ENCODE measurements around the gene RAB31.

RAB31 gene

GRCh38 chr18:9715978-9716774 is 8.1 kb downstream of the RAB31 start:
- no peak overlapping the region for H3K4me3 ChIP-seq (ENCODE audit: low read length)
- H3K9me3 ChIP-seq (replicated peaks; ENCODE audit: low read length) = no peaks in the 10 kb centered on the region
- no peak overlapping the region for H3K9ac ChIP-seq (ENCODE audit: low read depth, low read length)
- no peaks in the 10 kb centered on the region for H3K27me3 ChIP-seq (ENCODE audit: control insufficient read depth, insufficient read depth, low read length)
- H3K4me1 ChIP-seq (ENCODE audit: control insufficient read depth, insufficient read depth, low read length) = peaks cover 10% of the 10 kb centered on the region
- no peaks in the 10 kb centered on the region for H3K36me3 ChIP-seq (ENCODE audit: insufficient read depth, low read length)
- no peak overlapping the region for H3K4me2 ChIP-seq (ENCODE audit: low read length)

- Histone ChIP-seq H3K9me3 (replicated peaks; ENCODE audit: low read length) (no peaks in the 10 kb centered on the region), H3K4me1 (ENCODE audit: control insufficient read depth, insufficient read depth, low read length) (peaks cover 10% of the 10 kb centered on the region), H3K4me3 (ENCODE audit: low read length) (no peak overlapping the region), H3K36me3 (ENCODE audit: insufficient read depth, low read length) (no peaks in the 10 kb centered on the region), H3K9ac (ENCODE audit: low read depth, low read length) (no peak overlapping the region), H3K4me2 (ENCODE audit: low read length) (no peak overlapping the region), H3K27me3 (ENCODE audit: control insufficient read depth, insufficient read depth, low read length) (no peaks in the 10 kb centered on the region)
Observed at GRCh38 chr18:9716780-9717563, 8.9 kb downstream of the RAB31 start.

GRCh38 chr18:9719421-9719981 is 11.4 kb downstream of the RAB31 start:
- H3K4me3 ChIP-seq (ENCODE audit: low read length) = peak overlapping the region; percentile 23
- H3K9ac ChIP-seq (ENCODE audit: low read depth, low read length) = peak overlapping the region; percentile 42
- peaks cover 10% of the 10 kb centered on the region for H3K4me1 ChIP-seq (ENCODE audit: control insufficient read depth, insufficient read depth, low read length)
- peak overlapping the region; percentile 72 for H3K4me2 ChIP-seq (ENCODE audit: low read length)
- no peaks in the 10 kb centered on the region for H3K27me3 ChIP-seq (ENCODE audit: control insufficient read depth, insufficient read depth, low read length)
- no peaks in the 10 kb centered on the region for H3K9me3 ChIP-seq (replicated peaks; ENCODE audit: low read length)
- H3K36me3 ChIP-seq (ENCODE audit: insufficient read depth, low read length) = peaks cover 4% of the 10 kb centered on the region

DNA sequence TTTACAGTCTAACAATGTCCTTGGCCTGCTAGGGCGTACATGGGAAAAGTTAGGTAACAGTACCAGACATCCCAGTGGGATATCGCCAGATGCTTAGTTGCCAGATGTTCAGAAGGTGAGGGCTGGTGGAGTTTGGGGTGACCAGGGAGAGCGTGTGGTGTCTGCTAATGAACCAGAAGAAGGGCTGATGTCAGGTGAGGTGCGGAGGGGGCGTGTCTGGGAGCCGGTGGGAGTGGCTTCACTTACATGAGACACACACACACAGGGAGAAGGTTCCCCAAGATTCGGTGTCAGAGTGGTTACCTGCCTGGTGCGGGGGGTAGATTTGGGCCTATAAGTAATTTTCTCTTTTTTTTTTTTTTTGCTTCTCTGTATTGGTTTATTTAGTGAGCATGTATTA is 12.2 kb downstream of the RAB31 start:
- H3K36me3 ChIP-seq (ENCODE audit: insufficient read depth, low read length) = peaks cover 4% of the 10 kb centered on the region
- H3K4me1 ChIP-seq (ENCODE audit: control insufficient read depth, insufficient read depth, low read length) = peaks cover 10% of the 10 kb centered on the region
- no peak overlapping the region for H3K4me3 ChIP-seq (ENCODE audit: low read length)
- H3K9me3 ChIP-seq (replicated peaks; ENCODE audit: low read length) = no peaks in the 10 kb centered on the region
- no peak overlapping the region for H3K4me2 ChIP-seq (ENCODE audit: low read length)
- H3K27me3 ChIP-seq (ENCODE audit: control insufficient read depth, insufficient read depth, low read length) = no peaks in the 10 kb centered on the region
- H3K9ac ChIP-seq (ENCODE audit: low read depth, low read length) = no peak overlapping the region

GRCh38 chr18:9721893-9722550 is 13.9 kb downstream of the RAB31 start:
- Histone ChIP-seq H3K27me3 (ENCODE audit: control insufficient read depth, insufficient read depth, low read length) (no peaks in the 10 kb centered on the region), H3K4me1 (ENCODE audit: control insufficient read depth, insufficient read depth, low read length) (peaks cover 10% of the 10 kb centered on the region), H3K4me2 (ENCODE audit: low read length) (no peak overlapping the region), H3K4me3 (ENCODE audit: low read length) (no peak overlapping the region), H3K36me3 (ENCODE audit: insufficient read depth, low read length) (peaks cover 4% of the 10 kb centered on the region), H3K9me3 (replicated peaks; ENCODE audit: low read length) (no peaks in the 10 kb centered on the region), H3K9ac (ENCODE audit: low read depth, low read length) (no peak overlapping the region)

- H3K4me2 ChIP-seq (ENCODE audit: low read length) = no peak overlapping the region
- H3K9me3 ChIP-seq (replicated peaks; ENCODE audit: low read length) = no peaks in the 10 kb centered on the region
- no peaks in the 10 kb centered on the region for H3K27me3 ChIP-seq (ENCODE audit: control insufficient read depth, insufficient read depth, low read length)
- H3K36me3 ChIP-seq (ENCODE audit: insufficient read depth, low read length) = peaks cover 4% of the 10 kb centered on the region
- peaks cover 10% of the 10 kb centered on the region for H3K4me1 ChIP-seq (ENCODE audit: control insufficient read depth, insufficient read depth, low read length)
- H3K9ac ChIP-seq (ENCODE audit: low read depth, low read length) = no peak overlapping the region
- H3K4me3 ChIP-seq (ENCODE audit: low read length) = no peak overlapping the region
Observed at GRCh38 chr18:9722691-9723090, 14.6 kb downstream of the RAB31 start.

DNA sequence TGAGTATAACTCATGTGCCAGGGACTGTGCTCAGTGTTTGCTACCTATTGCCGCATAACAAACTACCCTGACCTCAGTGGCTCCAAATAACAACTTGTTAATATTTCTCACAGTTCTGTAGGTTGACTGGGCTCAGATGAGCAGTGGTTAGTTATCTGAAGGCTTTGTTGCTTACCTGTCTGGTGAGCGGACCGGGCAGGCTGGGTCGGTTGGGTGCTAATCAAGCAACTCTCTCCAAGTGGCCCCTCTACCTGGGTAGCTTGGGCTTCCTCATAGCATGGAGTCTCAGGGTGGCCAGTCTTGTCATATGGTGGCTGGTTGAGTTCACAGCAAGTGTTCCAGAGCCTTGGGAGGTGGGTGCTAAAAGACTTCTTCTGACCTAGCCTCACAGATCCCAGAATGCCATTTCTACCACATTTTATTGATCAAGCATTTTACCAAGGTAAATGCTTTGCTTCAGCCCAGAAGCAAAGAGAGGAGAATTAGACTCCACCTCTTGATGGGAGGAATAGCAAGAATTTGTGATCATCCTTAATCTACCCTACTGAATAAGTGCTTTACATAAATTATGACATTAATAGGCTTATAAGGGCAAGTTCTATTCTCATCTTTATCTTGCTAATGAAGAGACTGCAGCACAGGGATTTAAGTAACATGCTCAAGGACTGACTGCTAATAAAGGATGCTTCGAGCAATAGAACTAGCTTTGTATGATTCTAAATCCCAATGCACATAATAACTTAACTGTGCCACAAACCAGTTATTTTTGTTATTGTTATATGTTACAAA is 16.9 kb downstream of the RAB31 start:
- Histone ChIP-seq H3K4me1 (ENCODE audit: control insufficient read depth, insufficient read depth, low read length) (no peaks in the 10 kb centered on the region), H3K36me3 (ENCODE audit: insufficient read depth, low read length) (peaks cover 4% of the 10 kb centered on the region), H3K27me3 (ENCODE audit: control insufficient read depth, insufficient read depth, low read length) (no peaks in the 10 kb centered on the region), H3K9me3 (replicated peaks; ENCODE audit: low read length) (no peaks in the 10 kb centered on the region), H3K9ac (ENCODE audit: low read depth, low read length) (no peak overlapping the region), H3K4me2 (ENCODE audit: low read length) (no peak overlapping the region), H3K4me3 (ENCODE audit: low read length) (no peak overlapping the region)

DNA sequence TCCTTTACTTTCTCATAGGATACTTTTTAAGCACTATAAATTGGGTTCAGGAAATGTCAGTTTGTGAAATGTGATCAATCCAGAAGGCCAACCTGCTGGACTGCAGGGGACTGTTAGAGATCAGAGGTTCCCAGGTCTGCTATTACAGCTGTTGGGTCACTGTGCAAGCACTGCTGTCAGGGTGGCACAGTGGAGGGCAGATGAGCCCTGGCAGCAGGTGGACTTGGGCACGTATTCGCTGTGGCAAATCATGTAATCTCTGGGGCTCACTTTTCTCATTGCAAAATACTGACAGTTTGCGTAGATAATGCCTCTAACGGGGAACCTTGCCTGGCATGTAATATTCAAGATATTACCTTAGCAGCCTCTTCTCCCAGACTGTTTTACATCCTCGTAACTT is 18.1 kb downstream of the RAB31 start:
- no peaks in the 10 kb centered on the region for H3K9me3 ChIP-seq (replicated peaks; ENCODE audit: low read length)
- no peak overlapping the region for H3K9ac ChIP-seq (ENCODE audit: low read depth, low read length)
- H3K27me3 ChIP-seq (ENCODE audit: control insufficient read depth, insufficient read depth, low read length) = no peaks in the 10 kb centered on the region
- peaks cover 7% of the 10 kb centered on the region for H3K4me1 ChIP-seq (ENCODE audit: control insufficient read depth, insufficient read depth, low read length)
- H3K36me3 ChIP-seq (ENCODE audit: insufficient read depth, low read length) = peaks cover 4% of the 10 kb centered on the region
- no peak overlapping the region for H3K4me3 ChIP-seq (ENCODE audit: low read length)
- H3K4me2 ChIP-seq (ENCODE audit: low read length) = no peak overlapping the region

DNA sequence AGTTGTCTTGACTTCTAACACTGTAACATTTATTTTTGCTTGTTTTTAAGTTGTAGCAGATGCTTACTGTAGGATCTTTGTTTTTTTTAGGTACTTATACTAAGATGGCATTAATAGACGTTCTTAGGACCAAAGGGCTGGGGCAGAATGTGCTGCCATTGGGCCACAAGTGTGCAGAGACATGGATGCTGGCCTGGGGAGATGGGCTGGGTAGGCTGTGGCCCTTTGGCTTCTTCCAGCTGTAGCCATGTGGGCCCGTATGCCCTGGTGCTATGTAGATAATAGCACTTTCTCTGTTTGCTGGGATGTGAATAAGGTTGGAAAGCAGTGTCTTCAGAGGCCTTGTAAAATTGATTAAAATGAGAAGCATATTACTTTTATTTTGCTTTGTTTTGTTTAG is 18.8 kb downstream of the RAB31 start:
- H3K36me3 ChIP-seq (ENCODE audit: insufficient read depth, low read length) = peaks cover 4% of the 10 kb centered on the region
- H3K9me3 ChIP-seq (replicated peaks; ENCODE audit: low read length) = no peaks in the 10 kb centered on the region
- H3K9ac ChIP-seq (ENCODE audit: low read depth, low read length) = no peak overlapping the region
- no peaks in the 10 kb centered on the region for H3K27me3 ChIP-seq (ENCODE audit: control insufficient read depth, insufficient read depth, low read length)
- H3K4me2 ChIP-seq (ENCODE audit: low read length) = no peak overlapping the region
- H3K4me3 ChIP-seq (ENCODE audit: low read length) = no peak overlapping the region
- H3K4me1 ChIP-seq (ENCODE audit: control insufficient read depth, insufficient read depth, low read length) = peaks cover 14% of the 10 kb centered on the region

- Histone ChIP-seq H3K36me3 (ENCODE audit: insufficient read depth, low read length) (peaks cover 5% of the 10 kb centered on the region), H3K9me3 (replicated peaks; ENCODE audit: low read length) (no peaks in the 10 kb centered on the region), H3K4me3 (ENCODE audit: low read length) (no peak overlapping the region)
Observed at GRCh38 chr18:9730786-9731185, 22.7 kb downstream of the RAB31 start.

DNA sequence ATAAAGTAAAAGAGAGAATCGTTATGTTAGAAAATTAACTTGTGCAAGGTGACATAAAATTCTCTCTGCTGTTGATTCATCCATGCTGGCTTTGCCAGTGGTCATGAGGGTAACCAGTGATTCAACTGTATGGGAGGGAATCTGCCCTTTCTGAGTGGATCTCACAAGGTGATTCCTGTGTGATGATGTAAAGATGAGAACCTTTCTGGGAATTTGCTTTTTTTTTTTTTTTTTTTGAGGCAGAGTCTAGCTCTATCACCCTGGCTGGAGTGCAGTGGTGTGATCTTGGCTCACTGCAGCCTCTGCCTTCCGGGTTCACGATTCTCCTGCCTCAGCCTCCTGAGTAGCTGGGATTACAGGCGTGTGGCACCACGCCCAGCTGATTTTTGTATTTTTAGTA is 23.3 kb downstream of the RAB31 start:
- H3K27me3 ChIP-seq (ENCODE audit: control insufficient read depth, insufficient read depth, low read length) = no peaks in the 10 kb centered on the region
- no peaks in the 10 kb centered on the region for H3K9me3 ChIP-seq (replicated peaks; ENCODE audit: low read length)
- H3K4me2 ChIP-seq (ENCODE audit: low read length) = peak overlapping the region; percentile 22
- H3K9ac ChIP-seq (ENCODE audit: low read depth, low read length) = no peak overlapping the region
- H3K36me3 ChIP-seq (ENCODE audit: insufficient read depth, low read length) = peaks cover 5% of the 10 kb centered on the region
- H3K4me1 ChIP-seq (ENCODE audit: control insufficient read depth, insufficient read depth, low read length) = peaks cover 14% of the 10 kb centered on the region
- H3K4me3 ChIP-seq (ENCODE audit: low read length) = no peak overlapping the region

More at GRCh38 chr18:9730786-9731185, 22.7 kb downstream of the RAB31 start:
- peaks cover 14% of the 10 kb centered on the region for H3K4me1 ChIP-seq (ENCODE audit: control insufficient read depth, insufficient read depth, low read length)
- H3K4me2 ChIP-seq (ENCODE audit: low read length) = peak overlapping the region; percentile 22
- H3K9ac ChIP-seq (ENCODE audit: low read depth, low read length) = no peak overlapping the region
- H3K27me3 ChIP-seq (ENCODE audit: control insufficient read depth, insufficient read depth, low read length) = no peaks in the 10 kb centered on the region
